ENCODE measurements around the gene ST6GALNAC3. TPM values are rescaled to one million over a fixed set of nuclear protein-coding genes. Genes with fewer than 3 reads are reported as not detected.
"Not testable (repeated sequence)": the region's sequence is repeated elsewhere in the genome, so short reads cannot be mapped to it uniquely, and the experiment has no call there.

ST6GALNAC3 gene
- total RNA-seq, 6 experiments from 2014 or later = 1.4 to 3.2 (median 2.6) TPM

DNA sequence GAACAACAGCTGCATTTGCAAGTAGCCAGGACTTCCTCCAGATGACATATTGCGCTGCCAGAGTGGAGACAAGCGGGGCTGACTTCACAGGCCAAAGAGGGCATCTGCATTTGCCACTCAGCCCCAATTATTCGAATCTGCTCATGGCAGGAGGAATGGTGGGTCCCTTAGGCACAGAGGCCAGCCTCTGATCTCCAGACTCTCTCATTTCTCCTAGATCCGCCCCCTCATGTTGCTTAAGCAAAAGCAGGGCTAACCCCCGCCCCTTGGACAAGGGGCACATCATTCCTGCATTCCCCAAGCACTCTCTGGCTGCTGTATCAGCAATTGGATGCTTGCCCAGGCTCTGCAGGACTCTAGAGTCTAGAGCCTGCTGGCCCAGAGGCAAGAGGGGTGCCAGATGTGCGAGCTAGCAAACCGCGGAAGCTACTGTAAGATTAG, 262.4 kb downstream of the ST6GALNAC3 start:
- Histone ChIP-seq H3K27ac (no peak overlapping the region), H3K9me3 (no peaks in the 10 kb centered on the region), H3K27me3 (no peaks in the 10 kb centered on the region), H3K4me1 (no peaks in the 10 kb centered on the region), H3K36me3 (no peaks in the 10 kb centered on the region), H3K4me3 (no peak overlapping the region)
- DNase-seq (peak in 1 of 3 donors; percentile 47), ATAC-seq (peak in 1 of 4 donors; percentile 61)
- intact Hi-C loops (cut with DNase I) = no loop called here
- no peak for TF ChIP-seq POLR2A (IDR thresholded peaks at IDR 0.05)
- TF ChIP-seq, protein P1, sequence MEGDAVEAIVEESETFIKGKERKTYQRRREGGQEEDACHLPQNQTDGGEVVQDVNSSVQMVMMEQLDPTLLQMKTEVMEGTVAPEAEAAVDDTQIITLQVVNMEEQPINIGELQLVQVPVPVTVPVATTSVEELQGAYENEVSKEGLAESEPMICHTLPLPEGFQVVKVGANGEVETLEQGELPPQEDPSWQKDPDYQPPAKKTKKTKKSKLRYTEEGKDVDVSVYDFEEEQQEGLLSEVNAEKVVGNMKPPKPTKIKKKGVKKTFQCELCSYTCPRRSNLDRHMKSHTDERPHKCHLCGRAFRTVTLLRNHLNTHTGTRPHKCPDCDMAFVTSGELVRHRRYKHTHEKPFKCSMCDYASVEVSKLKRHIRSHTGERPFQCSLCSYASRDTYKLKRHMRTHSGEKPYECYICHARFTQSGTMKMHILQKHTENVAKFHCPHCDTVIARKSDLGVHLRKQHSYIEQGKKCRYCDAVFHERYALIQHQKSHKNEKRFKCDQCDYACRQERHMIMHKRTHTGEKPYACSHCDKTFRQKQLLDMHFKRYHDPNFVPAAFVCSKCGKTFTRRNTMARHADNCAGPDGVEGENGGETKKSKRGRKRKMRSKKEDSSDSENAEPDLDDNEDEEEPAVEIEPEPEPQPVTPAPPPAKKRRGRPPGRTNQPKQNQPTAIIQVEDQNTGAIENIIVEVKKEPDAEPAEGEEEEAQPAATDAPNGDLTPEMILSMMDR (IDR thresholded peaks at IDR 0.05) = no peak
- WGBS (ENCODE audit: insufficient coverage, low coverage, low lambda C conversion rate, missing lambda C conversion rate) = 51% methylated on average over 6 of the region's 8 CpGs

DNA sequence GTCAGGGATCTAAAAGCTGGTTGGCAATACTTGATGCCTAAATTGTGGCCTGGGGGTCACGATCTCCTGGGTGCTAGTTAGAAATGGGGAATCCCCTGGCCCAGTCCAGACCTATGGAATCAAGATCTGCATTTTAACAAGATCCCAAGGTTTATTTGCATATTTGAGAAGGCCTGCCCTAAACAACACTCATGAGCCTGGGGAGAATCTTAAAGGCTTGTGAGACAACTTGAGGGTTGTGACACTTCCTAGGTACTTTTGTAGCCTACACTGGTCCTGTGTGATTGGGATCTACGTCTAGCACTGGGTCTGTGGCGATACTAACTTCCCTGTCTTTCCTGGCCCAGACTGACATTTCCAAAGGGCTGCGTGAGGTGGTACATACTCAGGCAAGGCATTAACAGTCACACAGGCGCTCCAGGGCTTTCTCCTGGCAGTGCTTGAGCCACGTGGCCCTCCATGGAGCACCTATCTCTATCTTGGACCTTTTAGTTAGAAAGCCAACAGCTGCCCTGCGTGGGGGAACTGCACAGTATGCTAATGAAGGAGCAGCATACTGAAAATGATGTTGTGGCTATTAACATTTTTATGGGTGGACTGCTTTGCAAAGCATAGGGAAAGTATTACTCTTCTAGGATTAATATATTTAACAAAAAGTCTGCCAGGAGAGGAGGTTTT, 263.1 kb downstream of the ST6GALNAC3 start:
- no peaks in the 10 kb centered on the region for H3K27me3 ChIP-seq

DNA sequence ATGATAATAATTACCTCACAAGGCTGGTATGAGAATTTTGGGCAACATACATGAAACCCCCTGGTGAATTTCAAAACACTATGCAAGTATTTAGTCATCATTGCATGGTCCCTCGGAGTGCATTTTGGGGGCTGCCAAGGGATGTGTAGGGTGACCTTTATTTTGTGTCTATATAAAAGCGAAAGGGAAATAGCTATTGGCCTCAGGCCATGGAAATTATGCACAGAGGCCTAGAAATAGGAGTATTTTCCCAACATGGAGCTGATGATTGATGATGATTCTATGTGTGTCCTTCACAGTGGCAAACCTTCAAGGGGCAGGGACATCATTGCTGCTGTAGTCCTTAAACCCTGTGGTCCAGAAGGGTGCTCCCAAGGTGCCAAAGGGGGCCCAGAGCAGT, 265.5 kb downstream of the ST6GALNAC3 start:
- Histone ChIP-seq H3K4me3 (no peak overlapping the region), H3K27ac (no peak overlapping the region), H3K9me3 (no peaks in the 10 kb centered on the region), H3K36me3 (no peaks in the 10 kb centered on the region), H3K27me3 (no peaks in the 10 kb centered on the region), H3K4me1 (no peaks in the 10 kb centered on the region)
- 50% methylated on average over 2 of the region's 2 CpGs for WGBS (ENCODE audit: insufficient coverage, low coverage, low lambda C conversion rate, missing lambda C conversion rate)
- intact Hi-C loops (cut with DNase I) = no loop called here
- TF ChIP-seq, protein P1 (IDR thresholded peaks at IDR 0.05) = no peak
- no peak for TF ChIP-seq POLR2A (IDR thresholded peaks at IDR 0.05)
- DNase-seq (no peak), ATAC-seq (no peak)

More for the DNA sequence above, 263.1 kb downstream of the ST6GALNAC3 start:
- DNase-seq (no peak), ATAC-seq (no peak)
- WGBS (ENCODE audit: insufficient coverage, low coverage, low lambda C conversion rate, missing lambda C conversion rate) = 44% methylated on average over 7 of the region's 7 CpGs
- intact Hi-C loops (cut with DNase I) = no loop called here
- Histone ChIP-seq H3K9me3 (no peaks in the 10 kb centered on the region), H3K4me1 (no peaks in the 10 kb centered on the region), H3K4me3 (no peak overlapping the region), H3K36me3 (no peaks in the 10 kb centered on the region), H3K27ac (no peak overlapping the region)
- TF ChIP-seq, protein P1 (IDR thresholded peaks at IDR 0.05) = no peak
- TF ChIP-seq POLR2A (IDR thresholded peaks at IDR 0.05) = no peak

DNA sequence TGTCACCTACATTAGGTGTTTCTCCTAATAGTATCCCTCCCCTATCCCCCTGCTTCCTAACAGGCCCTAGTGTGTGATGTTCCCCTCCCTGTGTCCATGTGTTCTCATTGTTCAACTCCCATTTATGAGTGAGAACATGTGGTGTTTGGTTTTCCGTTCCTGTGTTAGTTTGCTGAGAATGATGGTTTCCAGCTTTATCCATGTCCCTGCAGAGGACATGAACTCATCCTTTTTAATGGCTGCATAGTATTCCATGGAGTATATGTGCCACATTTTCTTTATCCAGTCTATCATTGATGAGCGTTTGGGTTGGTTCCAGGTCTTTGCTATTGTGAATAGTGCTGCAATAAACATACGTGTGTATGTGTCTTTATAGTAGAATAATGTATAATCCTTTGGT, 267.3 kb downstream of the ST6GALNAC3 start:
- H3K9me3 ChIP-seq; H3K4me3 ChIP-seq; H3K4me1 ChIP-seq; H3K27me3 ChIP-seq; DNase-seq; ATAC-seq; H3K36me3 ChIP-seq; intact Hi-C loops (cut with DNase I); H3K27ac ChIP-seq: not testable (repeated sequence)
- WGBS (ENCODE audit: insufficient coverage, low coverage, low lambda C conversion rate, missing lambda C conversion rate) = 53% methylated on average over 3 of the region's 3 CpGs

DNA sequence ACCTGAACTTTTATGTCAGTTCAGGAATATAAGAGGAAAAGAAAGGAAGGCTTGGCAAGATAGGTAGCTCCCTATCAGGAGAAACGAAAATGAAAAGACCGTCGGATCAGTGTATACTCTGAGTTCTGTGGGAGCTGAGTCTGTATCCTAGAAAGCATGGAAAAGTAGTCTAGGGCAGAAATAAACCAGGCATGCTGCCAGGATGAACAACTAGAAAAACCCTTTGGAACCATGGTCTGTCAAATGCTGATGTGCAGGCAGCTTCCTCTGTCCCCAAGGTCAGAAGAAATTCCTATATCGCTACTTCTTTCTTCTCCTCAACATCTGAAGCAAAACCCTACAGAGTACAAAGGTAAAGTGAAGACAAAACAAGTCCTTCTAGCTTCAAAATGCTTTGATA, 268.8 kb downstream of the ST6GALNAC3 start:
- Histone ChIP-seq H3K36me3 (no peaks in the 10 kb centered on the region), H3K27ac (no peak overlapping the region), H3K9me3 (no peaks in the 10 kb centered on the region), H3K4me1 (no peaks in the 10 kb centered on the region), H3K27me3 (no peaks in the 10 kb centered on the region), H3K4me3 (no peak overlapping the region)
- DNase-seq (no peak), ATAC-seq (peak in 1 of 4 donors; percentile 14)
- no peak for TF ChIP-seq POLR2A (IDR thresholded peaks at IDR 0.05)
- TF ChIP-seq, protein P1 (IDR thresholded peaks at IDR 0.05) = no peak
- intact Hi-C loops (cut with DNase I) = no loop called here
- WGBS (ENCODE audit: insufficient coverage, low coverage, low lambda C conversion rate, missing lambda C conversion rate) = 61% methylated on average over 4 of the region's 4 CpGs
